Neuronal stem cell (in vitro differentiated cells): ENCODE results near the gene MAPK14.
"Not testable (repeated sequence)": the region's sequence is repeated elsewhere in the genome, so short reads cannot be mapped to it uniquely, and the experiment has no call there.

Experiments
- DNase-seq: peaks from one replicate; pipeline ENCODE4 v3.0.0-alpha.2; 2013; ENCODE audit warnings: low spot score
- H2AFZ ChIP-seq: one replicate; pipeline ENCODE4 v1.6.1; 2013; ENCODE audit warnings: mild to moderate bottlenecking, low read length, inconsistent platforms
- H2AK5ac ChIP-seq: 2 replicates; pipeline ENCODE4 v1.6.1; 2013; ENCODE audit warnings: low read depth, mild to moderate bottlenecking, inconsistent platforms, low read length, moderate library complexity, mixed read lengths
- H2BK120ac ChIP-seq: 2 replicates; pipeline ENCODE4 v1.6.1; 2013; ENCODE audit warnings: low read depth, mild to moderate bottlenecking, inconsistent platforms, low read length, moderate library complexity, mixed read lengths
- H2BK12ac ChIP-seq: one replicate; pipeline ENCODE4 v1.6.1; 2013; ENCODE audit warnings: low read length, inconsistent platforms
- H2BK15ac ChIP-seq: 2 replicates; pipeline ENCODE4 v1.6.1; 2013; ENCODE audit warnings: mild to moderate bottlenecking, low read length, inconsistent platforms, mixed read lengths
- H2BK5ac ChIP-seq: one replicate; pipeline ENCODE4 v1.6.1; 2013; ENCODE audit warnings: inconsistent platforms, mild to moderate bottlenecking, low read length, moderate library complexity
- H3K14ac ChIP-seq: one replicate; pipeline ENCODE4 v1.6.1; 2013; ENCODE audit warnings: low read length, inconsistent platforms
- H3K18ac ChIP-seq: 2 replicates; pipeline ENCODE4 v1.6.1; 2013; ENCODE audit warnings: low read length, inconsistent platforms
- H3K23ac ChIP-seq: 2 replicates; pipeline ENCODE4 v1.6.1; 2013; ENCODE audit warnings: low read depth, mild to moderate bottlenecking, mixed read lengths, low read length, inconsistent platforms; ENCODE audit not compliant: poor library complexity
- H3K27ac ChIP-seq: replicated peaks from 3 replicates; pipeline ENCODE4 v1.5.1; 2013; ENCODE audit warnings: low read length, inconsistent platforms
- H3K27me3 ChIP-seq, 3 experiments: 2 replicates each; pipeline ENCODE4 v1.6.1; 2013; ENCODE audit warnings: low read length in 3 of 3, mild to moderate bottlenecking in 2 of 3, inconsistent platforms in 1 of 3, low read depth in 1 of 3, mixed read lengths in 1 of 3, moderate library complexity in 1 of 3; ENCODE audit not compliant: control insufficient read depth in 3 of 3, insufficient read depth in 3 of 3
- H3K36me3 ChIP-seq, 2 donors: replicated peaks in 1 of 2; 2 replicates each; pipeline ENCODE4 v1.6.1; 2013; ENCODE audit warnings: low read length in 2 of 2; ENCODE audit not compliant: control insufficient read depth in 2 of 2, insufficient read depth in 2 of 2
- H3K4ac ChIP-seq: 2 replicates; pipeline ENCODE4 v1.6.1; 2013; ENCODE audit warnings: inconsistent platforms, mild to moderate bottlenecking, low read length, moderate library complexity
- H3K4me1 ChIP-seq, 2 donors: 1 replicate in 1 of 2; 2 replicates in 1 of 2; pipeline ENCODE4 v1.6.1; 2013; ENCODE audit warnings: low read length in 2 of 2, low read depth in 1 of 2; ENCODE audit not compliant: control insufficient read depth in 2 of 2, insufficient read depth in 1 of 2
- H3K4me2 ChIP-seq: one replicate; pipeline ENCODE4 v1.6.1; 2013; ENCODE audit warnings: mild to moderate bottlenecking, low read length, inconsistent platforms; ENCODE audit not compliant: insufficient read depth, poor library complexity, severe bottlenecking
- H3K4me3 ChIP-seq, 2 donors: 2 replicates each; pipeline ENCODE4 v1.5.1; 2013; ENCODE audit warnings: low read length in 2 of 2, mild to moderate bottlenecking in 2 of 2, inconsistent platforms in 1 of 2, moderate library complexity in 1 of 2
- H3K79me1 ChIP-seq: one replicate; pipeline ENCODE4 v1.6.1; 2013; ENCODE audit warnings: low read depth, mild to moderate bottlenecking, inconsistent platforms, low read length, moderate library complexity
- H3K9ac ChIP-seq: one replicate; pipeline ENCODE4 v1.6.1; 2013; ENCODE audit warnings: mild to moderate bottlenecking, low read depth, low read length, inconsistent platforms; ENCODE audit not compliant: poor library complexity
- H3K9me3 ChIP-seq, 2 donors: replicated peaks in 1 of 2; 2 replicates each; pipeline versions ENCODE3 to v1.6.1; 2013; ENCODE audit warnings: low read length in 2 of 2, mild to moderate bottlenecking in 2 of 2, inconsistent platforms in 1 of 2, low read depth in 1 of 2, mixed read lengths in 1 of 2, moderate library complexity in 1 of 2; ENCODE audit not compliant: control insufficient read depth in 2 of 2, insufficient read depth in 1 of 2
- H4K8ac ChIP-seq: one replicate; pipeline ENCODE4 v1.6.1; 2013; ENCODE audit warnings: low read depth, mild to moderate bottlenecking, inconsistent platforms, low read length, moderate library complexity
- H4K91ac ChIP-seq: one replicate; pipeline ENCODE4 v1.6.1; 2013; ENCODE audit warnings: low read length, low read depth, mild to moderate bottlenecking, inconsistent platforms; ENCODE audit not compliant: poor library complexity
- WGBS, 2 donors: extraction: QIAGEN DNeasy Blood & Tissue Kit; methylation state at CpG; one replicate each; pipeline ENCODE4 v1.1.7; 2013; ENCODE audit warnings: missing lambda C conversion rate in 2 of 2, mixed read lengths in 1 of 2; ENCODE audit not compliant: insufficient read length in 2 of 2, insufficient replicate concordance in 1 of 2; ENCODE audit errors: extremely low coverage in 2 of 2; 5-methylcytosine and 5-hydroxymethylcytosine counted together

The MAPK14 gene

GRCh38 chr6:36029464-36029863 lies 1.9 kb downstream of the MAPK14 start:
- H3K4me1 ChIP-seq = peaks cover 5% of the 10 kb centered on the region in 2 donors

GRCh38 chr6:36032261-36032660 lies 4.7 kb downstream of the MAPK14 start:
- no peak for DNase-seq
- Histone ChIP-seq H3K27me3 (no peaks in the 10 kb centered on the region), H3K36me3 (peaks cover 0 to 2% of the 10 kb centered on the region in 2 donors), H3K9me3 (no peaks in the 10 kb centered on the region), H2AFZ (no peak overlapping the region), H3K79me1 (peaks cover 6% of the 10 kb centered on the region), H2BK12ac (no peak overlapping the region), H2BK5ac (no peak overlapping the region), H3K4me2 (no peak overlapping the region), H3K9ac (no peak overlapping the region), H3K27ac (no peak overlapping the region), H2AK5ac (no peak overlapping the region), H2BK15ac (no peak overlapping the region), H3K4me3 (no peak overlapping the region), H4K91ac (no peak overlapping the region), H2BK120ac (no peak overlapping the region), H4K8ac (no peak overlapping the region), H3K4ac (no peak overlapping the region), H3K14ac (no peak overlapping the region), H3K4me1 (peaks cover 0 to 5% of the 10 kb centered on the region in 2 donors), H3K18ac (no peak overlapping the region), H3K23ac (no peak overlapping the region)
- WGBS, 2 donors = no CpG with 5 or more reads among the region's 1 CpG

More at GRCh38 chr6:36029464-36029863, 1.9 kb downstream of the MAPK14 start:
- Histone ChIP-seq H4K91ac (no peak overlapping the region), H3K4me3 (peak overlapping the region in 1 of 2 donors; percentile 99), H3K23ac (no peak overlapping the region), H2BK12ac (no peak overlapping the region), H3K27ac (no peak overlapping the region), H2BK5ac (no peak overlapping the region), H3K9ac (no peak overlapping the region), H3K79me1 (peaks cover 6% of the 10 kb centered on the region), H2BK120ac (no peak overlapping the region), H3K14ac (no peak overlapping the region), H2AK5ac (no peak overlapping the region), H3K9me3 (no peaks in the 10 kb centered on the region), H4K8ac (no peak overlapping the region), H2AFZ (no peak overlapping the region), H3K36me3 (no peaks in the 10 kb centered on the region), H3K27me3 (no peaks in the 10 kb centered on the region), H3K4me2 (no peak overlapping the region), H2BK15ac (no peak overlapping the region), H3K4ac (no peak overlapping the region), H3K18ac (no peak overlapping the region)
- no CpG with 5 or more reads among the region's 6 CpGs for WGBS, 2 donors
- no peak for DNase-seq

DNA sequence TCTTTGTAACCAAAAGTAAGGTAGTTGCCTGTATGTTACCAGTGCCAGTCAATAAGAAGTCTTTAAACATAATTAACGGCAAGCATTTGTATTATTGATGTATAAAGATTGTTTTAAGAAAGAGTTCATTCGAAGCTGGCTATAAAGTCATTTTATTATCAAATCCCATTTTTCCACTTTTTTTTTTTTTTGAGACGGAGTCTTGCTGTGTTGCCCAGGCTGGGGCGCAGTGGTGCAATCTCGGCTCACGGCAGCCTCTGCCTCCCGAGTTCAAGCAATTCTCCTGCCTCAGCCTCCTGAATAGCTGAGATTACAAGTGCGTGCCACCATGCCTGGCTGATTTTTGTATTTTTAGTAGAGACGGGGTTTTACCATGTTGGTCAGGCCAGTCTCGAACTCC lies 5.5 kb downstream of the MAPK14 start:
- not testable (repeated sequence) for H2BK12ac ChIP-seq, H3K4me1 ChIP-seq, H2BK120ac ChIP-seq, H2AFZ ChIP-seq, H3K27ac ChIP-seq, DNase-seq, H3K4me3 ChIP-seq, H3K23ac ChIP-seq, H4K91ac ChIP-seq, H3K27me3 ChIP-seq, H4K8ac ChIP-seq, H3K79me1 ChIP-seq, H2AK5ac ChIP-seq, H2BK5ac ChIP-seq, H3K4me2 ChIP-seq, H3K18ac ChIP-seq, H3K9me3 ChIP-seq, H3K14ac ChIP-seq, H3K36me3 ChIP-seq, H3K4ac ChIP-seq, H2BK15ac ChIP-seq, H3K9ac ChIP-seq
- WGBS, 2 donors = no CpG with 5 or more reads among the region's 10 CpGs

DNA sequence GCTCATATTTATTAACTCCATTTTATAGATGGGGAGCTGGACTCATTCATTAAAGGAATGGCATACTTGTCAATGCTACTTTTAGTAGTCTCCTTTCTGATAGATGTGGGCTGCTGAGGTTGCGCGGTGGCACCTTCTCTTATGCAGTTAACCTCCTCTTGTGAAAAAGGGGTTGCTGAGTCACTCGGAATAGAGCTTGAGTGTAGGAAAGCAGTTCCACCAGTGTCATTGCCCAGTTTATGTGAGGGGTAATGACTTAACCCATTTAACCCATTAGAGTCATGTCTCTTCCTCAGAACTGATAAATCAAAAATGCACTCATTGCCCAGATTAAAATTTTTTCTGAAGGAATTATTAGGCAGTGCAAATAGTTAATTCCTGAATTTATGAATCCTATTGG lies 6.3 kb downstream of the MAPK14 start:
- no peak overlapping the region for H2BK120ac ChIP-seq
- no CpG with 5 or more reads among the region's 3 CpGs for WGBS, 2 donors
- H2BK15ac ChIP-seq = no peak overlapping the region
- H3K18ac ChIP-seq = no peak overlapping the region
- H2AFZ ChIP-seq = no peak overlapping the region
- no peak for DNase-seq
- H2AK5ac ChIP-seq = no peak overlapping the region
- no peak overlapping the region for H2BK5ac ChIP-seq
- H3K27me3 ChIP-seq = no peaks in the 10 kb centered on the region
- H3K27ac ChIP-seq = no peak overlapping the region
- H3K4me2 ChIP-seq = no peak overlapping the region
- H3K36me3 ChIP-seq = peaks cover 0 to 2% of the 10 kb centered on the region in 2 donors
- H3K79me1 ChIP-seq = no peaks in the 10 kb centered on the region
- no peak overlapping the region for H3K14ac ChIP-seq
- no peak overlapping the region for H3K4me3 ChIP-seq
- H3K9me3 ChIP-seq = no peaks in the 10 kb centered on the region
- H3K9ac ChIP-seq = no peak overlapping the region
- no peak overlapping the region for H2BK12ac ChIP-seq
- no peak overlapping the region for H4K8ac ChIP-seq
- H3K23ac ChIP-seq = no peak overlapping the region
- no peak overlapping the region for H4K91ac ChIP-seq
- H3K4me1 ChIP-seq = peaks cover 0 to 5% of the 10 kb centered on the region in 2 donors
- H3K4ac ChIP-seq = no peak overlapping the region
